Fibroblast of skin of abdomen (primary cell): ENCODE data around the gene TFEB.

ENCODE experiments used
- DNase-seq: peaks from one replicate; pipeline ENCODE4 v3.0.0-alpha.2; 2013

TFEB gene

GRCh38 chr6:41721414-41721813 lies 14.0 kb downstream of the TFEB start:
- no peak for DNase-seq

- DNase-seq: no peak
These were observed 14.6 kb downstream of the TFEB start for GRCh38 chr6:41720783-41721182.

- no peak for DNase-seq
These were observed 15.2 kb downstream of the TFEB start for GRCh38 chr6:41720262-41720620.

GRCh38 chr6:41719436-41720261 lies 15.8 kb downstream of the TFEB start:
- no peak for DNase-seq

GRCh38 chr6:41718828-41719227 lies 16.6 kb downstream of the TFEB start:
- DNase-seq: no peak

- DNase-seq: no peak
These were observed 18.0 kb downstream of the TFEB start for GRCh38 chr6:41717392-41717736.

- DNase-seq: no peak
These were observed 18.7 kb downstream of the TFEB start for GRCh38 chr6:41716516-41717391.

GRCh38 chr6:41715795-41716515 lies 19.5 kb downstream of the TFEB start:
- no peak for DNase-seq

- no peak for DNase-seq
These were observed 20.7 kb downstream of the TFEB start for GRCh38 chr6:41714556-41715273.

- no peak for DNase-seq
These were observed 21.6 kb downstream of the TFEB start for GRCh38 chr6:41713650-41714291.

GRCh38 chr6:41713159-41713649 lies 22.2 kb downstream of the TFEB start:
- DNase-seq: no peak

- no peak for DNase-seq
These were observed 22.7 kb downstream of the TFEB start for GRCh38 chr6:41712651-41713103.

GRCh38 chr6:41711323-41712038 lies 23.9 kb downstream of the TFEB start:
- DNase-seq: no peak

GRCh38 chr6:41709375-41709774 lies 26.0 kb downstream of the TFEB start:
- DNase-seq: no peak

GRCh38 chr6:41708856-41709255 lies 26.6 kb downstream of the TFEB start:
- no peak for DNase-seq

GRCh38 chr6:41707565-41708200 lies 27.7 kb downstream of the TFEB start:
- DNase-seq: no peak

GRCh38 chr6:41706876-41707564 lies 28.4 kb downstream of the TFEB start:
- peak; percentile 67 for DNase-seq

GRCh38 chr6:41705996-41706835 lies 29.2 kb downstream of the TFEB start:
- DNase-seq: peak; percentile 65
